ENCODE results near the gene MGLL. TPM values are rescaled to one million over a fixed set of nuclear protein-coding genes. Genes with fewer than 3 reads are reported as not detected.

The MGLL gene
- total and polyA plus RNA-seq, 9 of the 15 experiments (the other 6 are each of a cell fraction or from before 2014, with no cell fraction given) = 0.12 to 0.32 (median 0.18) TPM; not detected in 6

- TF ChIP-seq REST (IDR thresholded peaks at IDR 0.05; ENCODE audit: borderline replicate concordance) (no peak), REST (CRISPR knock-in tag; IDR thresholded peaks at IDR 0.05; ENCODE audit: low read depth) (no peak), CREM (IDR thresholded peaks at IDR 0.05; ENCODE audit: low read depth) (peak; percentile 54; the same call in 1 of the 2 replicates), RAD51 (IDR thresholded peaks at IDR 0.05; ENCODE audit: borderline replicate concordance, low read depth) (no peak), SREBF2 (CRISPR knock-in tag; IDR thresholded peaks at IDR 0.05) (no peak), ATF1 (CRISPR knock-in tag; IDR thresholded peaks at IDR 0.05) (no peak), ATF1 (tag; IDR thresholded peaks at IDR 0.05) (peak; percentile 90), CEBPB (tag; IDR thresholded peaks at IDR 0.05) (peak; percentile 35; the same call in 1 of the 2 replicates), ZBTB12 (CRISPR knock-in tag; IDR thresholded peaks at IDR 0.05) (no peak), ZNF717 (CRISPR knock-in tag; IDR thresholded peaks at IDR 0.05) (no peak), ZNF140 (CRISPR knock-in tag; IDR thresholded peaks at IDR 0.05) (no peak), E2F1 (CRISPR knock-in tag; IDR thresholded peaks at IDR 0.05) (no peak), CREB1 (IDR thresholded peaks at IDR 0.05) (peak; percentile 83), CREB1 (CRISPR knock-in tag; IDR thresholded peaks at IDR 0.05) (peak; percentile 89), ELF4 (CRISPR knock-in tag; IDR thresholded peaks at IDR 0.05) (no peak), ATF3 (IDR thresholded peaks at IDR 0.05) (peak; percentile 19; the same call in 1 of the 2 replicates), ATF3 (CRISPR knock-in tag; conservative IDR thresholded peaks at IDR 0.05) (no peak), SMAD4 (CRISPR knock-in tag; conservative IDR thresholded peaks at IDR 0.05) (no peak), NCOA1 (IDR thresholded peaks at IDR 0.05; ENCODE audit: low read depth) (peak; percentile 76; the same call in 1 of the 2 replicates), TRIM24 (IDR thresholded peaks at IDR 0.05) (peak; percentile 30 to 35; a peak in 2 of 4 replicates)
Observed at GRCh38 chr3:127794402-127794801, 27.9 kb downstream of the MGLL start (continued).
